WTC11 (cell line): Measurements from ENCODE around the gene ADGRF3. TPM values are rescaled to one million over a fixed set of nuclear protein-coding genes. Genes with fewer than 3 reads are reported as not detected.

ENCODE experiments used
- ATAC-seq: fragments of 200-7000 bp; cut with Tn5 transposase; 2 replicates; pipeline ENCODE4 v1.10.0; 2021; ENCODE audit warnings: mild to moderate bottlenecking, moderate library complexity
- CTCF ChIA-PET: fragments of 300-600 bp; sonication (Branson Sonifier 250); formaldehyde crosslinking; loops from one replicate; lab custom pipeline; 2021; ENCODE audit warnings: antibody characterized with exemption; lab: Charles Lee
- POLR2A ChIA-PET: fragments of 350-600 bp; sonication (Branson Sonifier 250); formaldehyde crosslinking; loops from one replicate; lab custom pipeline; 2021; ENCODE audit warnings: antibody characterized with exemption; lab: Charles Lee
- DNase-seq: peaks from one replicate; pipeline ENCODE4 v3.0.0; 2021; ENCODE audit warnings: low spot score
- H3K27ac Mint-ChIP-seq: 2 replicates; pipeline ENCODE4 v1.8.0; 2021; ENCODE audit warnings: mixed read lengths
- H3K27me3 Mint-ChIP-seq: 2 replicates; pipeline ENCODE4 v1.8.0; 2021; ENCODE audit warnings: low read depth, mild to moderate bottlenecking, moderate library complexity, mixed read lengths
- H3K36me3 Mint-ChIP-seq: 2 replicates; pipeline ENCODE4 v1.8.0; 2021; ENCODE audit warnings: mixed read lengths
- H3K4me1 Mint-ChIP-seq: 2 replicates; pipeline ENCODE4 v1.8.0; 2022; ENCODE audit warnings: mixed read lengths
- H3K4me3 Mint-ChIP-seq: 2 replicates; pipeline ENCODE4 v1.8.0; 2021; ENCODE audit warnings: mild to moderate bottlenecking, moderate library complexity, mixed read lengths
- H3K9me3 Mint-ChIP-seq: 2 replicates; pipeline ENCODE4 v1.8.0; 2021; ENCODE audit warnings: mixed read lengths
- E2F4 ChIP-seq: sonication (generic); formaldehyde crosslinking; IDR thresholded peaks from 2 replicates; pipeline ENCODE4 v1.8.1; 2022; ENCODE audit warnings: low read depth, mild to moderate bottlenecking, moderate library complexity, missing genetic modification reagents, borderline replicate concordance
- GABPB1 ChIP-seq: sonication (generic); formaldehyde crosslinking; IDR thresholded peaks from 2 replicates; pipeline ENCODE4 v1.8.1; 2023; ENCODE audit warnings: mild to moderate bottlenecking, missing genetic modification reagents
- IRF2 ChIP-seq: sonication (generic); formaldehyde crosslinking; IDR thresholded peaks from 2 replicates; pipeline ENCODE4 v1.8.0; 2022; ENCODE audit warnings: low read depth, missing genetic modification reagents, borderline replicate concordance
- NR1H2 ChIP-seq: sonication (generic); formaldehyde crosslinking; IDR thresholded peaks from 2 replicates; pipeline ENCODE4 v1.9.0; 2021; ENCODE audit warnings: mild to moderate bottlenecking, moderate library complexity, missing genetic modification reagents
- PRDM15 ChIP-seq: sonication (generic); formaldehyde crosslinking; IDR thresholded peaks from 2 replicates; pipeline ENCODE4 v1.8.0; 2022; ENCODE audit warnings: missing genetic modification reagents
- TEAD1 ChIP-seq: sonication (generic); formaldehyde crosslinking; IDR thresholded peaks from 2 replicates; pipeline ENCODE4 v1.8.0; 2022; ENCODE audit warnings: mild to moderate bottlenecking, missing genetic modification reagents
- TP53 ChIP-seq: sonication (generic); formaldehyde crosslinking; IDR thresholded peaks from 2 replicates; pipeline ENCODE4 v1.8.1; 2023; ENCODE audit warnings: mild to moderate bottlenecking, missing genetic modification reagents
- ZBTB43 ChIP-seq: sonication (generic); formaldehyde crosslinking; IDR thresholded peaks from 2 replicates; pipeline ENCODE4 v1.8.1; 2023; ENCODE audit warnings: mild to moderate bottlenecking, missing genetic modification reagents
- ZNF219 ChIP-seq: sonication (generic); formaldehyde crosslinking; IDR thresholded peaks from 2 replicates; pipeline ENCODE4 v1.8.0; 2023; ENCODE audit warnings: missing genetic modification reagents, mild to moderate bottlenecking, borderline replicate concordance
- ZNF317 ChIP-seq: sonication (generic); formaldehyde crosslinking; IDR thresholded peaks from 2 replicates; pipeline ENCODE4 v1.8.1; 2023; ENCODE audit warnings: low read depth, mild to moderate bottlenecking, moderate library complexity, missing genetic modification reagents, borderline replicate concordance
- ZNF416 ChIP-seq: fragments of 250-450 bp; sonication (Bioruptor Pico); IDR thresholded peaks from 2 replicates; pipeline ENCODE4 v1.9.0; 2021; ENCODE audit warnings: mild to moderate bottlenecking, inconsistent platforms
- total RNA-seq: library from RNA; stranded (reverse); gene quantifications from 3 replicates; pipeline ENCODE4 v1.2.3, GENCODE V29; 2021
- TF ChIP-seq, protein P1 (sequence below): sonication (generic); formaldehyde crosslinking; IDR thresholded peaks from 2 replicates; pipeline ENCODE4 v1.8.0; 2022; ENCODE audit warnings: mild to moderate bottlenecking, missing genetic modification reagents
- TF ChIP-seq, protein P2 (sequence below): sonication (generic); formaldehyde crosslinking; IDR thresholded peaks from 2 replicates; pipeline ENCODE4 v1.8.1; 2023; ENCODE audit warnings: mild to moderate bottlenecking, missing genetic modification reagents, moderate library complexity
- TF ChIP-seq, protein P3 (sequence below): fragments of 250-450 bp; sonication (Bioruptor Pico); conservative IDR thresholded peaks from 2 replicates; pipeline ENCODE4 v1.9.0; 2021; ENCODE audit warnings: mild to moderate bottlenecking
- TF ChIP-seq, protein P4 (sequence below): fragments of 250-450 bp; sonication (Bioruptor Pico); IDR thresholded peaks from 2 replicates; pipeline ENCODE4 v2.1.2; 2022; ENCODE audit warnings: mild to moderate bottlenecking, moderate library complexity
- TF ChIP-seq, protein P5 (sequence below): fragments of 200-600 bp; IDR thresholded peaks from 2 replicates; pipeline ENCODE4 v1.8.0; 2022; ENCODE audit warnings: antibody characterized with exemption
- TF ChIP-seq, protein P6 (sequence below): fragments of 250-450 bp; sonication (Bioruptor Pico); IDR thresholded peaks from 2 replicates; pipeline ENCODE4 v1.9.0; 2021; ENCODE audit warnings: mild to moderate bottlenecking

ADGRF3 gene
- total RNA-seq, 1 experiment from 2014 or later: 0.48 TPM

DNA sequence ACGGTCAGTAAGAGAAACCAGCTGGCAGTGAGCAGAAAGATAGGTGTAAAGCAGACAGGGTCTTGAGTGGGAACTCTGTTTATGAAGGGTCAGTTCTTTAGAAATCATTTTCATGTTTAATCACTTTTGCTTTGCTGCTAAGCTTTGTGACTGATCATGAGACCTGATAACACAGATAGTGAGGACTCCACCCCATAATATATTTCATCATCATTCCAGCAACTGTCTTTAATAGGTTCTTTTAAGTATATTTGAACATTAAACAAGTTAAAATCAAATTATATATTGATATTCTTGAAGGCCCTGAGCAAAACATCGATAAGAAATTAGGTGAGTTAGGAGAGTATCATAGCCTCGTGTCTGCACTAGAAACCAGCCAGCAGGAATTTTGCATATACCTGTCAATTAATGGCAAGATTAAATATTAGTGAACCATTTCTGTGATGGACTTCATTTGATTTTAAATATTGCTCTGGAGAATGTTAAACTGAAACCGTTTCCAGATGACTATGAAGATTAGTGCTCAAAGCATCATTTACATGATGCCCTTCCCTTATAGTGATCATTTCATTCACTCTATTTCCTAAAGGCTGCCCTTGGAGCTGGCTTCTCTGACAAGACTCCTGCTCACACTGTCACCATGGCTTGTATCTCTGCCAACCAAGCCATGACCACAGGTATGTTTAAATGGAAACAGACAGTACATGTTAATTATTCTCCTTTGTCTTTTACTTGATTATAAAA lies 69.9 kb downstream of the ADGRF3 start:
- no peak overlapping the region for H3K27ac Mint-ChIP-seq
- DNase-seq (no peak), ATAC-seq (no peak)
- H3K4me1 Mint-ChIP-seq: no peaks in the 10 kb centered on the region
- TF ChIP-seq, protein P1, sequence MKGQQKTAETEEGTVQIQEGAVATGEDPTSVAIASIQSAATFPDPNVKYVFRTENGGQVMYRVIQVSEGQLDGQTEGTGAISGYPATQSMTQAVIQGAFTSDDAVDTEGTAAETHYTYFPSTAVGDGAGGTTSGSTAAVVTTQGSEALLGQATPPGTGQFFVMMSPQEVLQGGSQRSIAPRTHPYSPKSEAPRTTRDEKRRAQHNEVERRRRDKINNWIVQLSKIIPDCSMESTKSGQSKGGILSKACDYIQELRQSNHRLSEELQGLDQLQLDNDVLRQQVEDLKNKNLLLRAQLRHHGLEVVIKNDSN: no peak
- TF ChIP-seq, protein P2, sequence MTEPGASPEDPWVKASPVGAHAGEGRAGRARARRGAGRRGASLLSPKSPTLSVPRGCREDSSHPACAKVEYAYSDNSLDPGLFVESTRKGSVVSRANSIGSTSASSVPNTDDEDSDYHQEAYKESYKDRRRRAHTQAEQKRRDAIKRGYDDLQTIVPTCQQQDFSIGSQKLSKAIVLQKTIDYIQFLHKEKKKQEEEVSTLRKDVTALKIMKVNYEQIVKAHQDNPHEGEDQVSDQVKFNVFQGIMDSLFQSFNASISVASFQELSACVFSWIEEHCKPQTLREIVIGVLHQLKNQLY (CRISPR knock-in tag): no peak
- TF ChIP-seq E2F4 (CRISPR knock-in tag) (no peak), IRF2 (no peak), NR1H2 (CRISPR knock-in tag) (no peak), TP53 (no peak), ZNF219 (CRISPR knock-in tag) (no peak), ZNF416 (CRISPR knock-in tag) (no peak)
- TF ChIP-seq, protein P3, sequence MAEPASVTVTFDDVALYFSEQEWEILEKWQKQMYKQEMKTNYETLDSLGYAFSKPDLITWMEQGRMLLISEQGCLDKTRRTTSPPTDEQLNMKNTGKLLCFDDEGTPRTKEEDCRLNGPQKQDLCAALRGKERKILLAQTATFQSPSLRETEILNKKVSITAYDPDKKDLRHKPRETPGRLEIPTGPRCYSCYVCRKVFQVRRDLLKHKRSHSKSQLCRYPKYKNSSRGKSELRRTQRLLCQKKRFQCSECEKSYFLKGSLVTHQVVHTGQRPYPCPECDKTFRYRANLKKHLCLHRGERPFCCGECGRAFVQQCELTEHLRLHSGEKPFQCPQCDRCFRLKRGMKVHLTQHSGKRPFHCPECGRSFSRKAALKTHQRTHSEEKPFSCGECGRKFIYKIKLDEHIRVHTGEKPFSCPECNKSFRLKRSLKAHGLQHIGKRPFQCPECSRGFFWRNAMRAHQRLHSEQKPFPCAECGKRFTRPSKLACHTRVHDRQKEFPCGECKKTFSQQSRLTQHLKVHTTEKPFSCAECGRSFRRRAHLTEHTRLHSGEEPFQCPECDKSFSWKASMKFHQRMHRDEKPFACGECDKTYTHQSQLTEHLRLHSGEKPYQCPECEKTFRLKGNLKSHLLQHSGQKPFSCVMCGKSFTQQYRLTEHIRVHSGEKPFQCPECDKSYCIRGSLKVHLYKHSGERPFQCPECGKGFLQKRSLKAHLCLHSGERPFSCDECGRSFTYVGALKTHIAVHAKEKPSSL (CRISPR knock-in tag): no peak
- POLR2A ChIA-PET: no interaction called here
- H3K4me3 Mint-ChIP-seq: no peak overlapping the region
- H3K36me3 Mint-ChIP-seq: peaks cover 42% of the 10 kb centered on the region
- CTCF ChIA-PET: no interaction called here
- no peaks in the 10 kb centered on the region for H3K9me3 Mint-ChIP-seq
- no peaks in the 10 kb centered on the region for H3K27me3 Mint-ChIP-seq

DNA sequence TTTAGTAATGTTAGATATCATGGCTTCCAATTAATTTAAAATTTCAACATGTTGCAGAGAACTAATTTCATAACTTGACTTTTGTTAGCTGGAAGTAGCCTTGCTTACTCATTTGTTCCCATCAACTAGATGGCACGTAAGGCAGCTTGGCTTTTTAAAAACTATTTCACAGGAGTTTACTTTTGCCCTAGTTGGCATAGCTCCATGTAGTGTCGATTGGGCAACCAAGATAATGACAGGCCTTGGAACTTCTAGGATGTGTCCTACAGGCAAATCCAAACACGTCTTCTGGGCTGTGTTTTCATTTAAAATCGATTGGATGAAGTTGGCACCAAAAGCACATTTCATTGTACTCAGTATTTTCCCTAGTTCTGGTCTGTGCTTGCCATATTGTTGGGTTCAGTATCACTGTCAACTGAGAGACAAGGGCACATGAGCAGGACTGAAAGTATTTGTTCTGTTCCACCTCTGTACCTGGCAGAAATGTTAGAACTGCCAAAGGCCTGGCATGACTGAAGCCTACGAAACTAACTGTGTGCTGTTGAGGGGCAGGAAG lies 72.5 kb downstream of the ADGRF3 start:
- no peaks in the 10 kb centered on the region for H3K9me3 Mint-ChIP-seq
- ChIA-PET CTCF (no interaction called here), POLR2A (no interaction called here)
- no peak overlapping the region for H3K27ac Mint-ChIP-seq
- no peaks in the 10 kb centered on the region for H3K4me1 Mint-ChIP-seq
- ATAC-seq: no peak
- no peak overlapping the region for H3K4me3 Mint-ChIP-seq
- DNase-seq: no peak
- no peaks in the 10 kb centered on the region for H3K27me3 Mint-ChIP-seq
- peaks cover 22% of the 10 kb centered on the region for H3K36me3 Mint-ChIP-seq
- TF ChIP-seq PRDM15 (CRISPR knock-in tag) (no peak), ZNF317 (CRISPR knock-in tag) (no peak), GABPB1 (CRISPR knock-in tag) (peak; percentile 68), TEAD1 (CRISPR knock-in tag) (no peak), ZBTB43 (CRISPR knock-in tag) (no peak)
- TF ChIP-seq, protein P4, sequence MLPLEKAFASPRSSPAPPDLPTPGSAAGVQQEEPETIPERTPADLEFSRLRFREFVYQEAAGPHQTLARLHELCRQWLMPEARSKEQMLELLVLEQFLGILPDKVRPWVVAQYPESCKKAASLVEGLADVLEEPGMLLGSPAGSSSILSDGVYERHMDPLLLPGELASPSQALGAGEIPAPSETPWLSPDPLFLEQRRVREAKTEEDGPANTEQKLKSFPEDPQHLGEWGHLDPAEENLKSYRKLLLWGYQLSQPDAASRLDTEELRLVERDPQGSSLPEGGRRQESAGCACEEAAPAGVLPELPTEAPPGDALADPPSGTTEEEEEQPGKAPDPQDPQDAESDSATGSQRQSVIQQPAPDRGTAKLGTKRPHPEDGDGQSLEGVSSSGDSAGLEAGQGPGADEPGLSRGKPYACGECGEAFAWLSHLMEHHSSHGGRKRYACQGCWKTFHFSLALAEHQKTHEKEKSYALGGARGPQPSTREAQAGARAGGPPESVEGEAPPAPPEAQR (CRISPR knock-in tag): no peak
- TF ChIP-seq, protein P5, sequence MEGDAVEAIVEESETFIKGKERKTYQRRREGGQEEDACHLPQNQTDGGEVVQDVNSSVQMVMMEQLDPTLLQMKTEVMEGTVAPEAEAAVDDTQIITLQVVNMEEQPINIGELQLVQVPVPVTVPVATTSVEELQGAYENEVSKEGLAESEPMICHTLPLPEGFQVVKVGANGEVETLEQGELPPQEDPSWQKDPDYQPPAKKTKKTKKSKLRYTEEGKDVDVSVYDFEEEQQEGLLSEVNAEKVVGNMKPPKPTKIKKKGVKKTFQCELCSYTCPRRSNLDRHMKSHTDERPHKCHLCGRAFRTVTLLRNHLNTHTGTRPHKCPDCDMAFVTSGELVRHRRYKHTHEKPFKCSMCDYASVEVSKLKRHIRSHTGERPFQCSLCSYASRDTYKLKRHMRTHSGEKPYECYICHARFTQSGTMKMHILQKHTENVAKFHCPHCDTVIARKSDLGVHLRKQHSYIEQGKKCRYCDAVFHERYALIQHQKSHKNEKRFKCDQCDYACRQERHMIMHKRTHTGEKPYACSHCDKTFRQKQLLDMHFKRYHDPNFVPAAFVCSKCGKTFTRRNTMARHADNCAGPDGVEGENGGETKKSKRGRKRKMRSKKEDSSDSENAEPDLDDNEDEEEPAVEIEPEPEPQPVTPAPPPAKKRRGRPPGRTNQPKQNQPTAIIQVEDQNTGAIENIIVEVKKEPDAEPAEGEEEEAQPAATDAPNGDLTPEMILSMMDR: no peak
- TF ChIP-seq, protein P6, sequence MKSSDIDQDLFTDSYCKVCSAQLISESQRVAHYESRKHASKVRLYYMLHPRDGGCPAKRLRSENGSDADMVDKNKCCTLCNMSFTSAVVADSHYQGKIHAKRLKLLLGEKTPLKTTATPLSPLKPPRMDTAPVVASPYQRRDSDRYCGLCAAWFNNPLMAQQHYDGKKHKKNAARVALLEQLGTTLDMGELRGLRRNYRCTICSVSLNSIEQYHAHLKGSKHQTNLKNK (CRISPR knock-in tag): no peak
